ENCODE results near the gene ERVMER34-1. TPM values are rescaled to one million over a fixed set of nuclear protein-coding genes. Genes with fewer than 3 reads are reported as not detected.

ERVMER34-1 gene
- total RNA-seq, 1 experiment from 2014 or later: 85.6 TPM

DNA sequence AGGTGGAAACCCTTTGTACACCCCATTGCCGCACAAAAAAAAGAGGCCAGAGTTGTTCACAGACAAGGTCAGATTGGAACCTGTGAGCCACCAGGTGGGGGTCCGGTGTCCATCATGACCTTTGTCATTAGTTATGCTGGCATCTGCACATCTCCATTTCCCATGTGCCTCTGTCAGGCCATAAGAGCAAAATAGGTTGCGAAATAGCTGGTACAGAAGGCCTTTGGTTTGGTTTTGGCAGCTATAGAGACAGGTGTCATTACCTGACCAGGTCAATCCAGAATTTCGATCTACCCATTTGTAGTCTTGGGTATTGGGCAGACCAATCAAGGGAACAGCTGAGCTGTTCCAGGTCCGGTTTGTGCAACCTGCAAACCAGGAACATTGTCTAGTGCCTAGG lies 6.6 kb downstream of the ERVMER34-1 start:
- Mint-ChIP-seq H3K27me3 (ENCODE audit: insufficient read depth, unreplicated experiment) (no peaks in the 10 kb centered on the region), H3K27ac (ENCODE audit: unreplicated experiment) (no peak overlapping the region), H3K4me1 (ENCODE audit: low read depth, unreplicated experiment) (peaks cover 33% of the 10 kb centered on the region), H3K36me3 (ENCODE audit: insufficient read depth, unreplicated experiment) (peaks cover 75% of the 10 kb centered on the region), H3K4me3 (ENCODE audit: unreplicated experiment) (no peak overlapping the region), H3K9me3 (ENCODE audit: unreplicated experiment) (peaks cover 5% of the 10 kb centered on the region)
- intact Hi-C loops (cut with micrococcal nuclease; ENCODE audit: unreplicated experiment): no loop called here
- TF ChIP-seq, protein P1, sequence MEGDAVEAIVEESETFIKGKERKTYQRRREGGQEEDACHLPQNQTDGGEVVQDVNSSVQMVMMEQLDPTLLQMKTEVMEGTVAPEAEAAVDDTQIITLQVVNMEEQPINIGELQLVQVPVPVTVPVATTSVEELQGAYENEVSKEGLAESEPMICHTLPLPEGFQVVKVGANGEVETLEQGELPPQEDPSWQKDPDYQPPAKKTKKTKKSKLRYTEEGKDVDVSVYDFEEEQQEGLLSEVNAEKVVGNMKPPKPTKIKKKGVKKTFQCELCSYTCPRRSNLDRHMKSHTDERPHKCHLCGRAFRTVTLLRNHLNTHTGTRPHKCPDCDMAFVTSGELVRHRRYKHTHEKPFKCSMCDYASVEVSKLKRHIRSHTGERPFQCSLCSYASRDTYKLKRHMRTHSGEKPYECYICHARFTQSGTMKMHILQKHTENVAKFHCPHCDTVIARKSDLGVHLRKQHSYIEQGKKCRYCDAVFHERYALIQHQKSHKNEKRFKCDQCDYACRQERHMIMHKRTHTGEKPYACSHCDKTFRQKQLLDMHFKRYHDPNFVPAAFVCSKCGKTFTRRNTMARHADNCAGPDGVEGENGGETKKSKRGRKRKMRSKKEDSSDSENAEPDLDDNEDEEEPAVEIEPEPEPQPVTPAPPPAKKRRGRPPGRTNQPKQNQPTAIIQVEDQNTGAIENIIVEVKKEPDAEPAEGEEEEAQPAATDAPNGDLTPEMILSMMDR (IDR thresholded peaks at IDR 0.05; ENCODE audit: insufficient read depth in 1 of 2, low read depth in 1 of 2, low read length in 1 of 2, severe bottlenecking in 1 of 2, unreplicated experiment in 1 of 2): no peak
- peaks cover 7% of the 10 kb centered on the region; the same call in 1 of the 2 replicates for H3K9me3 ChIP-seq
- no TSS peak for BruUV-seq (replicated peaks)
- H3K27me3 ChIP-seq (replicated peaks; ENCODE audit: control insufficient read depth, insufficient read depth, low read length): no peaks in the 10 kb centered on the region
- H3K4me1 ChIP-seq: peaks cover 37% of the 10 kb centered on the region
- no peak for DNase-seq
- CTCF ChIA-PET: no interaction called here
- POLR2A ChIA-PET: no interaction called here
- H3K36me3 ChIP-seq (ENCODE audit: control insufficient read depth, insufficient read depth, low read length): peaks cover 9% of the 10 kb centered on the region
- no peak overlapping the region for H3K4me3 ChIP-seq (ENCODE audit: low read depth, low read length)

DNA sequence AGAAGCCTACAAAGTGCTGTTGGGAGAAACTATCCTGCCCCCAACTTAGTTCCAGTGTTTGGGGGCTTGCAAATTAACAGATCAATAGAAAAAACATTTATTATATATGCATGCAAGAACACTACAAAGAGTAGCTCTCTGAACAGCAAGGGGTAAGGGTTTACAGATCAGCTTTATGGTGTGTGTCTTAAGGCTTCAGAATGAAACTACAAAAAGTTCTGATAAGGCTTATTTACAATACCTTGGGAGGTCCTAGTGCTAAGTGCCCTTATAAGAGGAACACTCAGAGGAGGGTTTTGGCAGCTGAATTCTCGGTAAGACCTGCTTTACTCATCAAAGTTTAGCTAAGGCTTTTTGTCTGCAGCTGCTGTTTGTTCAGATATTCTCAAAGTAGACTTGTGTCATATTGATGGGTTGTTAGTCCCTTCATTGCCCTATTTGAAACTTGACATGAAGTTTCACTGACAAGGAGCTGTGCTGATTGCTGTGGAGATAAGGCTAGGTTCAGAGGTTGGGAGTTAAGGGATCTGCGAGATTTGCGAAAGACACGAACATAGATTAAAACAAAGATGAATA lies 7.7 kb downstream of the ERVMER34-1 start:
- Histone ChIP-seq H3K9me3 (peaks cover 7% of the 10 kb centered on the region; the same call in 1 of the 2 replicates), H3K4me3 (ENCODE audit: low read depth, low read length) (no peak overlapping the region), H3K36me3 (ENCODE audit: control insufficient read depth, insufficient read depth, low read length) (peaks cover 9% of the 10 kb centered on the region), H3K4me1 (peaks cover 35% of the 10 kb centered on the region), H3K27me3 (replicated peaks; ENCODE audit: control insufficient read depth, insufficient read depth, low read length) (no peaks in the 10 kb centered on the region)
- Mint-ChIP-seq H3K4me3 (ENCODE audit: unreplicated experiment) (peak overlapping the region; percentile 32), H3K36me3 (ENCODE audit: insufficient read depth, unreplicated experiment) (peaks cover 64% of the 10 kb centered on the region), H3K27ac (ENCODE audit: unreplicated experiment) (peak overlapping the region; percentile 78), H3K9me3 (ENCODE audit: unreplicated experiment) (peaks cover 7% of the 10 kb centered on the region), H3K4me1 (ENCODE audit: low read depth, unreplicated experiment) (peaks cover 30% of the 10 kb centered on the region), H3K27me3 (ENCODE audit: insufficient read depth, unreplicated experiment) (no peaks in the 10 kb centered on the region)
- ChIA-PET POLR2A (interaction anchor here (0.9 to 1.4 kb wide), 3 partner anchors 21 to 241 kb away, joined by 3 to 10 read pairs (median 10); no protein-coding TSS in a partner anchor), CTCF (interaction anchor here (0.8 to 1.1 kb wide), 2 partner anchors 239 to 240 kb away, joined by 3 to 5 read pairs; no protein-coding TSS in a partner anchor)
- intact Hi-C loops (cut with micrococcal nuclease; ENCODE audit: unreplicated experiment): loop anchor here (1.0 kb wide), 1 partner anchor 21 kb away; no protein-coding TSS in a partner anchor
- DNase-seq: peak; percentile 62 to 68
- TF ChIP-seq, protein P1 (IDR thresholded peaks at IDR 0.05; ENCODE audit: insufficient read depth in 1 of 2, low read depth in 1 of 2, low read length in 1 of 2, severe bottlenecking in 1 of 2, unreplicated experiment in 1 of 2): no peak
- BruUV-seq (replicated peaks): TSS peak; percentile 3

DNA sequence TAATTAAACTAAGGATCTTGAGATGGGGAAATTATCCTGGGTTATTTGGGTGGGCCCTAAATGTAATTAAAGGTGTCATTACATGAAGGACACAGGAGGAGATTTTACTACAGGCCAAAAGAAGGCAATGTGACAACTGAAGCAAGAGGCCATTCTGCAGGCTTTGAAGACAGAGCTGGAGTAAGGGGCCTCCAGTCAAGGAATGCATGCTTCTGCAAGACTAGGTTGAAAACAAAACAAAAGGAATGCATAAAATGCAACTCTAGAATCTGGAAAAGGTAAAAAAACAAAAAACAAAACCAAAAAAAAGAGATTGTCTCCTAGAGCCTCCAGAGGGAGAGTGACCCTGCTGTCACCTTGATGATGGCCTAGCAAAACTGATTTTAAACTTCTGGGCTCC lies 21.6 kb downstream of the ERVMER34-1 start:
- TF ChIP-seq, protein P1 (IDR thresholded peaks at IDR 0.05; ENCODE audit: insufficient read depth in 1 of 2, low read depth in 1 of 2, low read length in 1 of 2, severe bottlenecking in 1 of 2, unreplicated experiment in 1 of 2): no peak
- no peaks in the 10 kb centered on the region for H3K36me3 ChIP-seq (ENCODE audit: control insufficient read depth, insufficient read depth, low read length)
- ChIA-PET POLR2A (interaction anchor here (1.0 kb wide), 1 partner anchor 18 kb away, joined by 5 read pairs; no protein-coding TSS in a partner anchor), CTCF (no interaction called here)
- Mint-ChIP-seq H3K4me3 (ENCODE audit: unreplicated experiment) (no peak overlapping the region), H3K27me3 (ENCODE audit: insufficient read depth, unreplicated experiment) (no peaks in the 10 kb centered on the region), H3K36me3 (ENCODE audit: insufficient read depth, unreplicated experiment) (no peaks in the 10 kb centered on the region), H3K9me3 (ENCODE audit: unreplicated experiment) (no peaks in the 10 kb centered on the region), H3K4me1 (ENCODE audit: low read depth, unreplicated experiment) (peaks cover 13% of the 10 kb centered on the region), H3K27ac (ENCODE audit: unreplicated experiment) (no peak overlapping the region)
- intact Hi-C loops (cut with micrococcal nuclease; ENCODE audit: unreplicated experiment): no loop called here
- no peaks in the 10 kb centered on the region; the same call in 1 of the 2 replicates for H3K9me3 ChIP-seq
- peaks cover 19% of the 10 kb centered on the region for H3K4me1 ChIP-seq
- no peak for DNase-seq
- no peaks in the 10 kb centered on the region for H3K27me3 ChIP-seq (replicated peaks; ENCODE audit: control insufficient read depth, insufficient read depth, low read length)
- no peak overlapping the region for H3K4me3 ChIP-seq (ENCODE audit: low read depth, low read length)
- no TSS peak for BruUV-seq (replicated peaks)
